Renal cortical epithelial cell (primary cell): ENCODE results near the gene SFTA2. TPM values are rescaled to one million over a fixed set of nuclear protein-coding genes. Genes with fewer than 3 reads are reported as not detected.
"Not testable (repeated sequence)": the region's sequence is repeated elsewhere in the genome, so short reads cannot be mapped to it uniquely, and the experiment has no call there.

ENCODE experiments used
- DNase-seq: peaks from one replicate; pipeline ENCODE4 v3.0.0-alpha.2; 2011; ENCODE audit warnings: low read depth
- total RNA-seq: library from RNA; depleted of rRNA; stranded (reverse); fragments of >200 nt; gene quantifications from 2 replicates; pipeline ENCODE4 v1.2.3, GENCODE V29; 2014

The SFTA2 gene
- total RNA-seq, 1 donor from 2014 or later = not detected

- no peak for DNase-seq
Measured at GRCh38 chr6:30912746-30913520, 19.0 kb downstream of the SFTA2 start.

GRCh38 chr6:30910473-30910872 lies 21.5 kb downstream of the SFTA2 start:
- DNase-seq = not testable (repeated sequence)

GRCh38 chr6:30908700-30909099 lies 23.3 kb downstream of the SFTA2 start:
- no peak for DNase-seq

DNA sequence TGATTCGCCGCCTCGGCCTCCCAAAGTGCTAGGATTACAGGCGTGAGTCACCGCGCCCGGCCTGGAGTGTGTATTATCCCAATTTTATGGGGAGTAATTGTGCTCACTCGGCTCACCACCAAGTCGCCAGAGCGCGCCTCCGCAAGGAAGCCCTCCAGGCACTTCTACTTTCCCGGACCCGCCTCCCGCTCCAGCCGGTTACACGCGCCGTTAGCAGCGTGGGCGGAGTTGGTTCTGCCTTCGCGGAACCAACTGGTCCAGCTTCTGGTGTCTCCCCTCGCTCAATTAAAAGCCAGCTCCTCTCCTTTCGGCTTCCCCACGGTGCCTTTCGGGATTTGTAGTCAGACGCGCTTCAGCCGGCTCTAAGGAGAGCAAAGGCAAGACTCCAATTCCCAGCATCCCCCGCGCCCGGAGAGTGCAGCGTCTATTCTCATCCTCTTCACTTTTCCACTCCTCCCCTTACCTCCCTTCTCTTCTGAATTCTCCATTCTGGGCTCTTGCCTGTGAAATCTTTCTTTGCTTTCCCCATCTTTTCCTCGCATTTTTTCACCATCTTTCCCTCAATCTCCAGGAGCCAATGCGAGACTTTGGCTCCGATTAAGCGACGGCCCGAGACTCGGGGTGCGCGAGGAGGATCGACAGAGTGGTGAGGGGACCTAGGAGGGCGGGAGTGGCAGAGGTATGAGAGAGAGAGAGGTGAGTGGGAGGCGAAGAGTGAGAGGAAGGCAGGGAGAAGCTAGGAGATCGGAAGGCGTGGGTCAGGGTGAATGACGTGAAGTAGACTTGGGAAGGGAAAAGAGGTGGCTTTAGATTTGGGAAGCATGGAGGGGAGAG lies 24.0 kb downstream of the SFTA2 start, which contains the start of gene GTF2H4:
GTF2H4 (plus strand) TSS at position 450 of the 834 bp plus-strand sequence.
- peak; percentile 98 for DNase-seq

GRCh38 chr6:30907290-30907757 lies 24.6 kb downstream of the SFTA2 start:
- DNase-seq = peak; percentile 89

DNA sequence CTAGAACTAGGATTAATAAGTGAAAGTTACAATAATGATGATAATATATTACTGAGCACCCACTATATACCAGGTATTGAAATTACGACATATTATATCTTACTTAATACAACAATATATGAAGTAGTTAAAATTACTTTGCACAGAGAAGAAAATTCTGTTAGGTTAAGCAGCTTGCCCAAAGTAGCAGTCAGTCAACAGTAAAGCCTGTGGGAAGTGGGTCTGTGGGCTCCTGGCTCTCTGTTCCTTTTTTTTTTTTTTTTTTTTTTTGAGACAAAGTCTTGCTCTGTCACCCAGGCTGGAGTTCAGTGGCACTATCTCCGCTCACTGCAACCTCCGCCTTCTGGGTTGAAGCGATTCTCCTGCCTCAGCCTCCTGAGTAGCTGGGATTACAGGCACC lies 28.7 kb downstream of the SFTA2 start:
- no peak for DNase-seq

GRCh38 chr6:30902709-30903108 lies 29.3 kb downstream of the SFTA2 start:
- DNase-seq = no peak

DNA sequence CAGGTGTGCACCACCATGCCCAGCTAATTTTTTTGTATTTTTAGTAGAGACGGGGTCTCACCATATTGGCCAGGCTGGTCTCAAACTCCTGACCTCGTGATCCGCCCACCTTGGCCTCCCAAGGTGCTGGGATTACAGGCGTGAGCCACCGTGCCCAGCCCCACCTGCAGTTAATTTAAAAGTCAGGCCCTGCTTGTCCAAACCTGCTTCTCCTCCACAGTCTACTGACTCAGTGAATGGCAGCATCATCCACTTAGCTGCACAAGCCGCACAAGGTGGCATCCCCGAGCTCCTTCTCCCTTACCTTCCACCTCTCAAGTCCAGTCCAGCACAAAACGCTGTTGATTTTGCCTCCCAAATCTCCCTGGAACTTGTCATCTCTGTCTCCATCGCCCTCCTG lies 29.8 kb downstream of the SFTA2 start:
- DNase-seq = not testable (repeated sequence)

- no peak for DNase-seq
Measured at GRCh38 chr6:30901436-30901835, 30.5 kb downstream of the SFTA2 start.

DNA sequence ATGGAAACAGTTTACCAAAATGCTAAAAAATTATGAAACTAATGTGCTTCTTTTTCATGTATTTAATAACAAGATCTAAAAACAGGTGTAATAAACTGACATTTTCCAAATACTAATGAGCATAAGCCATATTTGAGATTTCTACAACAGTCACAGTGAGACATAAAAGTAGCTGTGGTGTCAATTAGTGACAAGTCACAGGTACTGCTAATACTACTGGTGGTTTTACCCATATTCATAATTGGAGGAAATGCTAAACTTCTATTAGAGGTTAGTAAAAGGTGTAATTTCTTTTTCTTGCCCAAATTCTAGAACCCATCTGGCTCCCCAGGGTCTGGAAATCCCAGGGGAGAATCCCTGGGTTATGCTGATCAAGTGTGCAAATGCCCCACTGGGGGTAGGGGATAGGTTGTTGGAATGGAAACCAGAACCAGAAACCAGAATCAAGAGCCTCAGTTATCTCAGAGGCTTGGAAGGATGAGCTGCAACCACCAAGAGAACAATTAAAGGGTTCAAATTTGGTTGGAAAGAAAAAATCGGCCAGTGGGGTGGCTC lies 31.0 kb downstream of the SFTA2 start:
- DNase-seq = no peak

GRCh38 chr6:30898750-30899360 lies 33.1 kb downstream of the SFTA2 start:
- no peak for DNase-seq

DNA sequence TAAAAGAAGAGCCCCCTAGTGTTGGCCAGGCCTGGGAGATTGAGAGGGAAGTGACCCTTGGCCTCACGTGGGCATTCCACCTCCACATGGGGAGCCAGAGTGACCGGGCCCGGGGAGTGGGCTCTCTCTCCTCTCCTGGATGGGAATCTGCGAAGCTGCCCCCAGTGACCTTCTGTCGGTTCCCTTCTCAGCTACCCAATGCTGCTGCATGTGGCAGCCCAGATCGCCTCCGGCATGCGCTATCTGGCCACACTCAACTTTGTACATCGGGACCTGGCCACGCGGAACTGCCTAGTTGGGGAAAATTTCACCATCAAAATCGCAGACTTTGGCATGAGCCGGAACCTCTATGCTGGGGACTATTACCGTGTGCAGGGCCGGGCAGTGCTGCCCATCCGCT lies 34.1 kb downstream of the SFTA2 start:
- no peak for DNase-seq

DNA sequence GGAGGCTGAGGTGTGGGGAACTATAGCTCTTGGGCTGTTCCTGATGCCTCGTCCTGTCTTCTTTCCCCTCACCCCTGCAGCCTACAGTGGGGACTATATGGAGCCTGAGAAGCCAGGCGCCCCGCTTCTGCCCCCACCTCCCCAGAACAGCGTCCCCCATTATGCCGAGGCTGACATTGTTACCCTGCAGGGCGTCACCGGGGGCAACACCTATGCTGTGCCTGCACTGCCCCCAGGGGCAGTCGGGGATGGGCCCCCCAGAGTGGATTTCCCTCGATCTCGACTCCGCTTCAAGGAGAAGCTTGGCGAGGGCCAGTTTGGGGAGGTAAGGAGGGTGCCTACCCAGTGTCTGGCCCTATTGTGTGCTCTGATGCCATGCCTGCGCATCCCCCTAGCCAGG lies 35.4 kb downstream of the SFTA2 start:
- no peak for DNase-seq

DNA sequence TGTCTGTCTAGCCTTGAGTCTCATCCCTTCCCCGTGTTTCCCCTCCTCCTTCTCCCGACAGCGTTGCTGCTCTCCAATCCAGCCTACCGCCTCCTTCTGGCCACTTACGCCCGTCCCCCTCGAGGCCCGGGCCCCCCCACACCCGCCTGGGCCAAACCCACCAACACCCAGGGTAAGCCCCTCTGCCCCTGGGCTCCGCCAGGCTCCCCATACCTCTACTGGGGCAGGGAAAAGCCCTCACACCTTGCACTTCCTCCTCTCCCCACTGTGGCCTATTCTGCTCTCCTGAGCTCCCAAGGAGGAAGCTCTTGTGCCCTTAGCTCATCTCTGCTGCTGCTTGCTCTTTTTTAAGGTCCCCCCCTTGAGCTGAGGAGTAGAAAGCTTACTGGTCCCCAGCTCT lies 36.6 kb downstream of the SFTA2 start:
- DNase-seq = no peak

DNA sequence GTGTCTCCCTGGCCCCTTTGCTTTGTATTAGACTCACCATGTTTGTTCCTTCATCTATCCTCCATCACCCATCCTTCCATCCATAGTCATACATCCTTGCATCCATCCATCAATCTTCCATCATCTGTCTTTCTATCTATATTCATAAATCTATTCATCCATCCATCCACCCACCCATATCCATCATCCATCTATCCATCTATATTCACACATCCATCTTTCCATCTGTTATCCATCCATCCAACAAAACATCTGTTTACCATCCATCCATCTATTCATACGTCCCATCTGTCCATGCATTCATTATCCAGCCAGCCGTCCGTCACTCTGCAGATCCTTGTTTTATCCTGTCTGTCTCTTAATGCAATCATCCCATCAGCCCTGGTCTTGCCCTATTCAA lies 37.0 kb downstream of the SFTA2 start:
- DNase-seq = no peak

- DNase-seq = no peak
Measured at GRCh38 chr6:30894381-30894780, 37.6 kb downstream of the SFTA2 start.

GRCh38 chr6:30893666-30894065 lies 38.3 kb downstream of the SFTA2 start:
- no peak for DNase-seq

DNA sequence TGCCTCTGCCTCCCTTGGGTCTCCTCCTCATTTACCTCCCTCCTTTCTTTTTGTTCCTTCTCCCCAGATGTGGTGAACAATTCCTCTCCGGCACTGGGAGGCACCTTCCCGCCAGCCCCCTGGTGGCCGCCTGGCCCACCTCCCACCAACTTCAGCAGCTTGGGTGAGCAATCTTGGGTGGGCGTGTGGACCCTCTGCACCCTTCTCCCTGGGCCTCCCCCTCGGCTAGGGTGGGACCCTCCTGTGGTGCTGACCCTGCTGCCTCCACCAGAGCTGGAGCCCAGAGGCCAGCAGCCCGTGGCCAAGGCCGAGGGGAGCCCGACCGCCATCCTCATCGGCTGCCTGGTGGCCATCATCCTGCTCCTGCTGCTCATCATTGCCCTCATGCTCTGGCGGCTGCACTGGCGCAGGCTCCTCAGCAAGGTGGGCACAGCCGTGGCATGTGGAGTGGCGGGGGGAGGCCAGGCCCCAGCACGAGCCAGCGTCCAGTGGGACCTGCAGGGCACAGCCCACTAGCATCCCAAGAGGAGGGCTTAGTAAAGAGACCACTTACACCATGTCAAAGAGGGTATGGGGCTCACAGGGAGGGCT lies 38.9 kb downstream of the SFTA2 start:
- no peak for DNase-seq

- no peak for DNase-seq
Measured at GRCh38 chr6:30891816-30892538, 40.0 kb downstream of the SFTA2 start.

GRCh38 chr6:30891450-30891723 lies 40.6 kb downstream of the SFTA2 start:
- DNase-seq = no peak
